Central memory CD8-positive, alpha-beta T cell (primary cell): ENCODE measurements around the gene GNE.

Experiments
- ATAC-seq: fragments of 150-1000 bp; cut with Tn5 transposase; replicated peaks from 2 replicates; pipeline ENCODE4 v1.10.0; 2022; ENCODE audit warnings: mild to moderate bottlenecking, moderate FRiP score, moderate number of reproducible peaks; ENCODE audit not compliant: poor library complexity, severe bottlenecking; ENCODE audit errors: extremely low read depth
- DNase-seq, 2 donors: peaks; one replicate each; pipeline ENCODE4 v3.0.0; 2021; ENCODE audit warnings: low spot score in 2 of 2
- H3K27ac Mint-ChIP-seq: one replicate; pipeline ENCODE4 v1.8.0; 2022; ENCODE audit warnings: low read depth, mild to moderate bottlenecking, moderate library complexity, mixed read lengths
- H3K27me3 Mint-ChIP-seq: one replicate; pipeline ENCODE4 v1.8.0; 2022; ENCODE audit warnings: mixed read lengths
- H3K36me3 Mint-ChIP-seq: one replicate; pipeline ENCODE4 v1.8.0; 2022; ENCODE audit warnings: mild to moderate bottlenecking, moderate library complexity, mixed read lengths; ENCODE audit not compliant: insufficient read depth
- H3K4me1 Mint-ChIP-seq: one replicate; pipeline ENCODE4 v1.8.0; 2022; ENCODE audit warnings: mixed read lengths
- H3K4me3 Mint-ChIP-seq: one replicate; pipeline ENCODE4 v1.8.0; 2022; ENCODE audit warnings: mild to moderate bottlenecking, moderate library complexity, mixed read lengths
- H3K9me3 Mint-ChIP-seq: one replicate; pipeline ENCODE4 v1.8.0; 2022; ENCODE audit warnings: mixed read lengths

The GNE gene

GRCh38 chr9:36173861-36174260 lies 84.4 kb downstream of the GNE start:
- DNase-seq = no peak
- H3K4me3 Mint-ChIP-seq = no peak overlapping the region
- H3K27ac Mint-ChIP-seq = no peak overlapping the region
- H3K4me1 Mint-ChIP-seq = no peaks in the 10 kb centered on the region
- peaks cover 4% of the 10 kb centered on the region for H3K36me3 Mint-ChIP-seq
- peaks cover 18% of the 10 kb centered on the region for H3K27me3 Mint-ChIP-seq
- no peak for ATAC-seq
- no peaks in the 10 kb centered on the region for H3K9me3 Mint-ChIP-seq

GRCh38 chr9:36170531-36170930 lies 87.7 kb downstream of the GNE start:
- Mint-ChIP-seq H3K4me1 (peaks cover 10% of the 10 kb centered on the region), H3K36me3 (peaks cover 4% of the 10 kb centered on the region), H3K27ac (no peak overlapping the region), H3K4me3 (no peak overlapping the region), H3K9me3 (no peaks in the 10 kb centered on the region), H3K27me3 (peaks cover 9% of the 10 kb centered on the region)
- no peak for ATAC-seq
- no peak for DNase-seq

- Mint-ChIP-seq H3K4me1 (peaks cover 10% of the 10 kb centered on the region), H3K27ac (no peak overlapping the region), H3K36me3 (peaks cover 2% of the 10 kb centered on the region), H3K9me3 (no peaks in the 10 kb centered on the region), H3K27me3 (peaks cover under 1% of the 10 kb centered on the region), H3K4me3 (no peak overlapping the region)
- ATAC-seq (no peak), DNase-seq (no peak)
These were observed 88.5 kb downstream of the GNE start for GRCh38 chr9:36169708-36170107.

- no peak within 1 kb of the TSS for H3K4me3 Mint-ChIP-seq
- DNase-seq = no peak
- ATAC-seq = no peak
- H3K9me3 Mint-ChIP-seq = no peaks in the 10 kb centered on the region
- peaks cover 2% of the 10 kb centered on the region for H3K36me3 Mint-ChIP-seq
- no peaks in the 10 kb centered on the region for H3K27me3 Mint-ChIP-seq
- no peak within 1 kb of the TSS for H3K27ac Mint-ChIP-seq
- peaks cover 10% of the 10 kb centered on the region for H3K4me1 Mint-ChIP-seq
These were observed 89.1 kb downstream of the GNE start, which contains the start of gene CCIN for GRCh38 chr9:36169166-36169565. Gene CCIN, plus strand, starts transcription at chr9:36169388. Its CDS starts 115 bp downstream, at chr9:36169503.

DNA sequence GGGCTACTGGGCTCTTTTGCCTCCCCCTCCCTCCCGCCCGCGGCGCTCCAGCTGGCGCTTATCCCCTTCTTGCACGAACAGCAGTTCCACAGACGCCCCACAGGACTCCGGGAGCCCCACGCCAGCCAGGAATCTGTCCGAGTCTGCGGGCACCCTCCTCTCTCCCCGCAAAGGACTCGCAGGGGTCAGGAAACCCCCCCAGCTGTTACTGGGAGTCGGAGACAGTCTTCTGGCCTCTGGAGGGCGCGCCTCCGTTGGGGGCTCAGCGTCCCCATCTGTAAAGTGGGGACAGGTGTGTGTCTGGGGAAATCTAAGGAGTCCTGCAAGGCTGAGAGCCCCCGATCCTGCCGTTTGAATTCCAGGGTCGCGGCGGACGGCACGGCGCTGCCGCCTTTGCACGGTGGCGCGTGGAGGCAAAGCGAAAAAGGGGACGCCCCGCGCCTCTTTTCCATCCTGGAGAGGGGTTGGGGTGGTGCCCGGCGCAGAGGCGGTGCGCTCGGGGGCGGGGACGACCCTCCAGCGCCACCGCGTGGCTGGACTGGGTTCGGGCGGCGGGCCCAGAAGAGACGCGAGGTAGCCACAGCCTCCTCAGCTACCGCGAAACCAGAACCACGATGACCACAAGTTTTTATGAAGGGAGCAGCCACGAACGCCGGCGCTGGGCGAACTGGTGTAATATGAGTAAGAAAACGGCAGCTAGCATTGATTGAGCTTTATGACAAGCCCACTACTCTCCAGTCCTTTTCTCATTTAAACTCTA lies 91.9 kb downstream of the GNE start:
- DNase-seq = peak; percentile 75 to 85
- ATAC-seq = peak; percentile 92
- H3K27me3 Mint-ChIP-seq = no peaks in the 10 kb centered on the region
- peak overlapping the region; percentile 73 for H3K4me3 Mint-ChIP-seq
- peaks cover 13% of the 10 kb centered on the region for H3K4me1 Mint-ChIP-seq
- H3K27ac Mint-ChIP-seq = no peak overlapping the region
- H3K36me3 Mint-ChIP-seq = peaks cover 7% of the 10 kb centered on the region
- no peaks in the 10 kb centered on the region for H3K9me3 Mint-ChIP-seq

DNA sequence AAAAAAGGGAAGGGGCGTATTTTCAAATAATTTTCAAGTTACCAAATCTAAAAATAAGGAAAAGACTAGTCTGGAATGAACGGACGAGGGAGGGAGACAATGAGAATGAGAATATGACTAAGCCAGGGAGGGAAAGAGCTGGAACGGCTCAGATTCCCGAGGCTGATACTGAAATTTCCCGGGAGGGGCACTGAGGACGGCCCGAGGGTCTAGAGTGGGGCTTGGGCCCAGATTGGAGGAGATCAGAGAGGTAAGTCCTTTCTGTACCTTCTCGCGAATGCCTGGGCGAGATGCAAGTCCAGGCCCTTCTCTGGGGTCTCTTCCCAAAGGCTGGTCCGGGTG lies 92.5 kb downstream of the GNE start:
- ATAC-seq (no peak), DNase-seq (no peak)
- Mint-ChIP-seq H3K4me1 (peaks cover 19% of the 10 kb centered on the region), H3K9me3 (no peaks in the 10 kb centered on the region), H3K4me3 (peak overlapping the region; percentile 73), H3K27ac (no peak overlapping the region), H3K36me3 (peaks cover 7% of the 10 kb centered on the region), H3K27me3 (no peaks in the 10 kb centered on the region)

DNA sequence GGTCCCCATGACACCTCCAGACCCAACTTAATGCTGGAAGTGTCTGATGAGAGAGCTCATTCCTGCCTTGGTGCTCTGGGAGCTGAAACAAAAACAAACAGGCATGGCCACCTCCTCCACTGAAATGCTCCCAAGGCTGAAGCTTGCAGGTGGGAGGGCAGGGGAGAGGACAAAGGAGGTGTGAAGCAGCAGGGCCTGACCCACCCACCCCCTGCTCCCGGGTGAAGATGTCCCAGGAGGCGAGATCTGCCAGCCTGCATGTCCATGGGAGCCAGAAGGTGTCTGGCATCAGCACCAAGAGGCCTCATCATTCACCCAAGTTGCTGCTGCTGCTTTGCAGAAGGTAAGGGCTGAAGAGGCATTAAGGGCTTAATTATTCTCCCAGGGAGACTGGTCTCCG lies 93.3 kb downstream of the GNE start:
- peaks cover 19% of the 10 kb centered on the region for H3K4me1 Mint-ChIP-seq
- peak overlapping the region; percentile 25 for H3K27ac Mint-ChIP-seq
- no peaks in the 10 kb centered on the region for H3K27me3 Mint-ChIP-seq
- H3K36me3 Mint-ChIP-seq = peaks cover 10% of the 10 kb centered on the region
- H3K9me3 Mint-ChIP-seq = no peaks in the 10 kb centered on the region
- DNase-seq (no peak), ATAC-seq (no peak)
- peak overlapping the region; percentile 73 for H3K4me3 Mint-ChIP-seq
